DND-41 (cell line): ENCODE results near the gene SLC15A4.

ENCODE experiments used
- ATAC-seq: fragments of 200-7000 bp; cut with Tn5 transposase; 3 replicates; pipeline ENCODE4 v1.9.1; 2021; ENCODE audit warnings: low read depth; ENCODE audit not compliant: insufficient read depth
- DNase-seq: peaks from one replicate; pipeline ENCODE4 v3.0.0-alpha.2; 2020
- H2AFZ ChIP-seq: 2 replicates; pipeline ENCODE4 v1.6.0; 2012; ENCODE audit warnings: low read depth, low read length
- H3K27ac ChIP-seq: 2 replicates; pipeline ENCODE4 v1.5.1; 2012; ENCODE audit warnings: low read length, inconsistent platforms
- H3K27me3 ChIP-seq: fragments of 200-600 bp; sonication (generic); 2 replicates; pipeline ENCODE4 v1.6.0; 2012; ENCODE audit warnings: low read length, mild to moderate bottlenecking, inconsistent platforms; ENCODE audit not compliant: insufficient read depth, poor library complexity
- H3K36me3 ChIP-seq: 2 replicates; pipeline ENCODE4 v1.5.1; 2012; ENCODE audit warnings: low read length, inconsistent platforms; ENCODE audit not compliant: insufficient read depth
- H3K4me1 ChIP-seq: 2 replicates; pipeline ENCODE4 v1.5.1; 2012; ENCODE audit warnings: mild to moderate bottlenecking, low read length; ENCODE audit not compliant: insufficient read depth
- H3K4me2 ChIP-seq: 2 replicates; pipeline ENCODE4 v1.6.0; 2012; ENCODE audit warnings: mild to moderate bottlenecking, moderate library complexity, low read length, inconsistent platforms; ENCODE audit not compliant: insufficient read depth
- H3K4me3 ChIP-seq, 2 experiments: fragments of 200-600 bp in 1 of 2; shearing (Covaris generic) in 1 of 2; 2 replicates each; pipeline ENCODE4 v1.5.1; 2012 to 2016; ENCODE audit warnings: inconsistent platforms in 2 of 2, low read length in 2 of 2, mild to moderate bottlenecking in 2 of 2, low read depth in 1 of 2, moderate library complexity in 1 of 2
- H3K79me2 ChIP-seq: 2 replicates; pipeline ENCODE4 v1.6.0; 2012; ENCODE audit warnings: low read length, inconsistent platforms; ENCODE audit not compliant: insufficient read depth
- H3K9ac ChIP-seq: 2 replicates; pipeline ENCODE4 v1.6.0; 2012; ENCODE audit warnings: low read depth, mild to moderate bottlenecking, inconsistent platforms, low read length, moderate library complexity
- H3K9me3 ChIP-seq: 2 replicates; pipeline ENCODE4 v1.5.1; 2012; ENCODE audit warnings: low read length, moderate library complexity, mild to moderate bottlenecking, inconsistent platforms; ENCODE audit not compliant: insufficient read depth, severe bottlenecking
- H4K20me1 ChIP-seq: 2 replicates; pipeline ENCODE4 v1.6.0; 2012; ENCODE audit warnings: low read length; ENCODE audit not compliant: insufficient read depth
- CTCF ChIP-seq: IDR thresholded peaks from 2 replicates; pipeline ENCODE4 v1.5.1; 2012; ENCODE audit warnings: borderline replicate concordance, low read length, moderate library complexity, mild to moderate bottlenecking; ENCODE audit not compliant: poor library complexity, severe bottlenecking; ENCODE audit errors: extremely low read depth
- EZH2 ChIP-seq: IDR thresholded peaks from 3 replicates; pipeline ENCODE4 v1.6.1; 2012; ENCODE audit warnings: borderline replicate concordance, low read depth, mild to moderate bottlenecking, moderate library complexity, low read length, inconsistent platforms; ENCODE audit not compliant: severe bottlenecking

The SLC15A4 gene

GRCh38 chr12:128792881-128793280, 30.9 kb downstream of the SLC15A4 start:
- Histone ChIP-seq H3K4me3 (no peak overlapping the region), H3K27ac (no peak overlapping the region), H3K79me2 (no peaks in the 10 kb centered on the region), H3K27me3 (no peaks in the 10 kb centered on the region), H3K4me2 (no peak overlapping the region), H3K36me3 (peaks cover 66% of the 10 kb centered on the region), H3K4me1 (no peaks in the 10 kb centered on the region), H3K9me3 (no peaks in the 10 kb centered on the region), H3K9ac (no peak overlapping the region), H4K20me1 (peaks cover 23% of the 10 kb centered on the region), H2AFZ (no peak overlapping the region)
- no peak for TF ChIP-seq CTCF
- TF ChIP-seq EZH2, result no peak
- ATAC-seq (no peak), DNase-seq (no peak)

GRCh38 chr12:128792398-128792797, 31.4 kb downstream of the SLC15A4 start:
- H3K9ac ChIP-seq, result no peak overlapping the region
- DNase-seq (no peak), ATAC-seq (no peak)
- peaks cover 61% of the 10 kb centered on the region for H3K36me3 ChIP-seq
- H2AFZ ChIP-seq, result no peak overlapping the region
- H3K4me1 ChIP-seq, result no peaks in the 10 kb centered on the region
- no peak overlapping the region for H3K27ac ChIP-seq
- H3K79me2 ChIP-seq, result no peaks in the 10 kb centered on the region
- no peak overlapping the region for H3K4me3 ChIP-seq
- H3K27me3 ChIP-seq, result no peaks in the 10 kb centered on the region
- no peaks in the 10 kb centered on the region for H3K9me3 ChIP-seq
- H4K20me1 ChIP-seq, result peaks cover 23% of the 10 kb centered on the region
- no peak overlapping the region for H3K4me2 ChIP-seq
- TF ChIP-seq EZH2 (no peak), CTCF (no peak)

- DNase-seq (no peak), ATAC-seq (no peak; the same call in 2 of the 3 replicates)
- no peak overlapping the region for H3K4me3 ChIP-seq
- no peaks in the 10 kb centered on the region for H3K79me2 ChIP-seq
- no peak overlapping the region for H3K27ac ChIP-seq
- H3K4me1 ChIP-seq, result no peaks in the 10 kb centered on the region
- peaks cover 16% of the 10 kb centered on the region for H4K20me1 ChIP-seq
- no peak overlapping the region for H2AFZ ChIP-seq
- H3K9ac ChIP-seq, result no peak overlapping the region
- H3K27me3 ChIP-seq, result no peaks in the 10 kb centered on the region
- TF ChIP-seq CTCF (no peak), EZH2 (no peak)
- H3K36me3 ChIP-seq, result peaks cover 53% of the 10 kb centered on the region
- no peak overlapping the region for H3K4me2 ChIP-seq
- H3K9me3 ChIP-seq, result no peaks in the 10 kb centered on the region
Observed at GRCh38 chr12:128791395-128792322, 32.1 kb downstream of the SLC15A4 start.
